ENCODE measurements around the gene KLK3.

Gene KLK3

DNA sequence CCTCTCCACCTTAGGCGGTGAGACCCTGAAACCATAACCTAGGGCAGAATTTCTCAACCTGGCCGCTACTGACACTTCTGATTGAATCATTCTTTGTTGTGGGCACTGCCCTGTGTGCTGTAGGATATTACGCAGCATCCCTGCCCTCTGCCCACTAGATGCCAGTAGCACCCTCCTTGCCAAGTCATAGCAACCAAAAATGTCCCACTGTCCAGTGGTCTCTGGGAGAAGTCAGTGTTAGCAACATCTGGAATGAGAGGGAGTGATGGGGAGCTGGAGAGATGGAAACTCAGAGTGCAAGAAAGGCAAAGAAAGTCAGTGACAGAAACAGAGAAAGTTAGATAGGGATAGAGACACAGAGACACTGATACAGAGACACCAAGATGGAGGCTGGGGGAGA is 42.9 kb downstream of the KLK3 start:
- DNase-seq, result no peak
- ATAC-seq, result no peak

DNA sequence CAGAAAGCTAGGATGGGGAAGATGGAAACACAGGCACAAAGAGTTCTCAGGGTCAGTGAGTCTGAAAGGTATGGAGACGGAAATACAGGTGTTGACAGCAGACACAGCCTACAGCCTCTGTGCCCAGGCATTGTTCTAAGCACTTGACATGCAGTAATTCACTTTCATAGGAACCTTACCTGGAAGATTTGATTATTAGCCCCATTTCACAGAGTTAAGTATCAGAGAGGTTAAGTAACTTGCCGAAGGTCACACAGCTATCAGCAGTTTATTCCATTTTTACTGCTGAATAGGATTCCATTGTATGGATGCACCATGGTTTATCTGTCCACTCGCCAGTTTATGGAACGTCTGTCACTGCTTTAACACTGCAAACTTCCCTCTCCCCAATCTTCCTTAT is 43.3 kb downstream of the KLK3 start:
- DNase-seq, result no peak
- no peak for ATAC-seq

DNA sequence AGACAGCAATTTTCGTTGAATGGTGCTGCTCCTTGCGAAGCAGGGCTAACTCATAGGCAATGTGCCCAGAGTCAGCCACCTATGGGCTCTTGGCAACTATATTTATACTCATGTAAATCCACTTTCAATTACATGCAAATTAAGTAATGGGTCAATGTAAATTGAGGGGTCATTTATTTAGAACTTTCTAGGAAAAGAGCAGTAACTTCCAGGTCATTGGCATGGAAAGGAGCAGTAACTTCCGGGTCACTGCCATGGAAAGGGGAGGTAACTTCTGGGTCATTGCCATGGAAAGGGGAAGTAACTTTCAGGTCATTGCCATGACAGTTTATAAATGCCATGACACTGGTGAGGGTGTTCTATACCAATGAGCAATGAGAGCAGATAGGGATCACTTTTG is 44.9 kb downstream of the KLK3 start:
- DNase-seq (no peak), ATAC-seq (no peak)

- ATAC-seq (no peak), DNase-seq (no peak)
Measured at GRCh38 chr19:50902640-50903039, 47.9 kb downstream of the KLK3 start.

- peak; percentile 56 for DNase-seq
- peak; percentile 20 for ATAC-seq
Measured at GRCh38 chr19:50906217-50906616, 51.5 kb downstream of the KLK3 start.

DNA sequence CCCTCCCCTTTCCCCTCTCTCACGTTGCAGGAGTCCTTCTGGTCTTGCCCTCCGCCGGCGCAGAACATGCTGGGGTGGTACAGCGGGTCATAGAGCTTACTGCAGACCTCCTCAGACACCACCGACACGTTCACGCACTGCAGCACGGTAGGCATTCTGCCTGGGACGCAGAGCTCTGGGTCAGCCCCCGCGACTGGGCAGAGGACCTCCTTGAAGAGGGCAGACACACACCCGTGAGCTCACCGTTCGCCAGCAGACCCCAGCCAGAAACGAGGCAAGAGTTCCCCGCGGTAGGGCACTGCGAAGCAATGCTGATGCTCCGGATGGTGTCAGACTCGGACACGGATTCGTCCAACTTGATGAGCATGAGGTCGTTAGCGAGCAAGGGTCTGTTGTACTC is 53.6 kb downstream of the KLK3 start:
- DNase-seq (no peak), ATAC-seq (no peak)

DNA sequence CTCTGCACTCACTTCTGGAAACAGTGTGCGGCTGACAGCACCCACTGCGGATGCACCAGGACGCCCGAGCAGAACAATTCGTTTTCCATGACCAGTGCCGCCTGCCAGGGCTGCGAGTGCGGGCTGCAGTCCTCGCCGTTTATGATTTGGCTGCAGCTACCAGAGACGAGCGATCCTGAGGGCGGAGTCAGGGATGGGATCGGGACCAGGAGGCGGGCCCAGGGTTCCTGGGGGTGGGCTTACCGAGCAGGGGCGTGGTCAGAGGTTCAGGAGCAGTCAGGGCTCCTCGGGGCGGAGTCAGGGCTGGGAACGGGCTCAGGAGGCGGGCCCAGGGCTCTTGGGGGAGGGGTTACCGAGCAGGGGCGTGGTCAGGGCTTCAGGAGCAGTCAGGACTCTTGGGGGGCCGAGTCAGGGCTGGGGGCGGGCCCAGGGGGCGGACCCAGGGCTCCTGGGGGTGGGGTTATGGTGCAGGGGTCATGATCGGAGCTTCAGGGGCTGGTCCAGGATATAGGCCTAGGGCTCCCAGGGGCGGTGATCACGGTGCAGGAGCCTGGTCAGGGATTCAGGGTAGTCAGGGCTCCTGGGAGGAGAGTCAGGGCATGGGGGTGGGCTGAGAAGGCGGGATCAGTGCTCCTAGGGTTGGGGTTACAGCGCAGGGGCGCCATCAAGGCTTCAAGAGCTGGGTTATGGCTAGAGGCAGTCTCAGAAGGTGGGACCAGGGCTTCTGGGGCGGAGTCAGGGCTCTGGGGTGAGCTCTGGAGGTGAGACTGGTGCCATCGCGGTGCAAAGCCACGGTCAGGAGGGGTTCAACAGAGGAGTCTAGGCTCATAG is 54.7 kb downstream of the KLK3 start:
- DNase-seq (peak; percentile 57), ATAC-seq (peak; percentile 51)

Data from stimulated activated naive CD8-positive, alpha-beta T cell treated with anti-CD3 and anti-CD28 coated beads, Interleukin-15, Interleukin-2, amounts not matched to agents 100 U/mL and 50 U/mL, for 24 hours (primary cell).